Left ventricle myocardium inferior (tissue), 1 donor: ENCODE measurements around the gene STIMATE. TPM values are rescaled to one million over a fixed set of nuclear protein-coding genes. Genes with fewer than 3 reads are reported as not detected.

ENCODE experiments used
- DNase-seq: peaks from one replicate; pipeline ENCODE4 v3.0.0-alpha.2; 2020
- H3K27ac ChIP-seq: fragments of 200-600 bp; replicated peaks from 2 replicates; pipeline ENCODE4 v1.8.0; 2021
- H3K27me3 ChIP-seq: fragments of 200-600 bp; 2 replicates; pipeline ENCODE4 v1.8.0; 2021; ENCODE audit warnings: low read depth
- H3K36me3 ChIP-seq: fragments of 200-600 bp; 2 replicates; pipeline ENCODE4 v1.8.0; 2021
- H3K4me1 ChIP-seq: fragments of 200-600 bp; 2 replicates; pipeline ENCODE4 v1.8.0; 2021
- H3K4me3 ChIP-seq: fragments of 200-600 bp; 2 replicates; pipeline ENCODE4 v1.8.0; 2021; ENCODE audit warnings: mild to moderate bottlenecking, moderate library complexity
- H3K9me3 ChIP-seq: fragments of 200-600 bp; replicated peaks from 2 replicates; pipeline ENCODE4 v1.8.0; 2021
- CTCF ChIP-seq: fragments of 200-600 bp; IDR thresholded peaks from 2 replicates; pipeline ENCODE4 v1.8.0; 2021; ENCODE audit warnings: antibody characterized with exemption, mild to moderate bottlenecking, borderline replicate concordance
- intact Hi-C: fragments of 100-400 bp; cut with micrococcal nuclease; formaldehyde crosslinking; loops from one replicate; pipeline ENCODE4 v1.11.0; 2022
- total RNA-seq: library from RNA; stranded (reverse); fragmentation: NEBNext Ultra II Directional; extraction: Animal tissue kit (Norgen Biotek cat#: 25700); gene quantifications from one replicate; pipeline ENCODE4 v1.2.1, GENCODE V29; 2021
- donor health status: DM: no; HTN: yes; CAD: no; lungs with severe emphysema.

The STIMATE gene
- total RNA-seq, 1 donor from 2014 or later: 6.3 TPM

- Histone ChIP-seq H3K4me1 (no peaks in the 10 kb centered on the region), H3K36me3 (peaks cover 20% of the 10 kb centered on the region), H3K27ac (no peak overlapping the region), H3K27me3 (no peaks in the 10 kb centered on the region), H3K4me3 (no peak overlapping the region), H3K9me3 (no peaks in the 10 kb centered on the region)
- TF ChIP-seq CTCF: peak; percentile 50
- DNase-seq: no peak
- intact Hi-C loops: no loop called here
Measured at GRCh38 chr3:52820736-52821135, 76.6 kb downstream of the STIMATE start.

- DNase-seq: no peak
- no peak overlapping the region for H3K4me3 ChIP-seq
- H3K4me1 ChIP-seq: no peaks in the 10 kb centered on the region
- peaks cover 16% of the 10 kb centered on the region for H3K36me3 ChIP-seq
- no peak overlapping the region for H3K27ac ChIP-seq
- intact Hi-C loops: no loop called here
- no peak for TF ChIP-seq CTCF
- no peaks in the 10 kb centered on the region for H3K9me3 ChIP-seq
- H3K27me3 ChIP-seq: no peaks in the 10 kb centered on the region
Measured at GRCh38 chr3:52819936-52820335, 77.4 kb downstream of the STIMATE start.

GRCh38 chr3:52817860-52818259, 79.5 kb downstream of the STIMATE start:
- Histone ChIP-seq H3K27me3 (no peaks in the 10 kb centered on the region), H3K27ac (no peak overlapping the region), H3K4me3 (no peak overlapping the region), H3K4me1 (no peaks in the 10 kb centered on the region), H3K9me3 (no peaks in the 10 kb centered on the region), H3K36me3 (peaks cover 1% of the 10 kb centered on the region)
- DNase-seq: no peak
- no peak for TF ChIP-seq CTCF
- intact Hi-C loops: no loop called here

- Histone ChIP-seq H3K4me1 (no peaks in the 10 kb centered on the region), H3K27ac (no peak overlapping the region), H3K4me3 (no peak overlapping the region), H3K27me3 (no peaks in the 10 kb centered on the region), H3K9me3 (no peaks in the 10 kb centered on the region), H3K36me3 (no peaks in the 10 kb centered on the region)
- TF ChIP-seq CTCF: no peak
- DNase-seq: no peak
- intact Hi-C loops: no loop called here
Measured at GRCh38 chr3:52817221-52817620, 80.1 kb downstream of the STIMATE start.

- Histone ChIP-seq H3K27ac (no peak overlapping the region), H3K4me1 (no peaks in the 10 kb centered on the region), H3K4me3 (no peak overlapping the region), H3K27me3 (no peaks in the 10 kb centered on the region), H3K36me3 (no peaks in the 10 kb centered on the region), H3K9me3 (no peaks in the 10 kb centered on the region)
- intact Hi-C loops: no loop called here
- TF ChIP-seq CTCF: no peak
- DNase-seq: no peak
Measured at GRCh38 chr3:52816654-52817053, 80.7 kb downstream of the STIMATE start.

- no peak for TF ChIP-seq CTCF
- DNase-seq: no peak
- no peaks in the 10 kb centered on the region for H3K27me3 ChIP-seq
- H3K36me3 ChIP-seq: no peaks in the 10 kb centered on the region
- no peaks in the 10 kb centered on the region for H3K9me3 ChIP-seq
- H3K27ac ChIP-seq: no peak overlapping the region
- no peaks in the 10 kb centered on the region for H3K4me1 ChIP-seq
- intact Hi-C loops: no loop called here
- H3K4me3 ChIP-seq: no peak overlapping the region
Measured at GRCh38 chr3:52816199-52816598, 81.1 kb downstream of the STIMATE start.
